MM.1S (cell line): Measurements from ENCODE around the gene ZNF554.

Experiments
- DNase-seq: peaks from one replicate; pipeline ENCODE4 v3.0.0-alpha.2; 2015
- H2AFZ ChIP-seq: fragments of 300-600 bp; sonication (generic); 2 replicates; pipeline ENCODE4 v1.6.0; 2016; ENCODE audit warnings: antibody characterized with exemption, low read length
- H3F3A ChIP-seq: fragments of 300-600 bp; sonication (generic); 2 replicates; pipeline ENCODE4 v1.6.1; 2016; ENCODE audit warnings: mild to moderate bottlenecking, antibody characterized with exemption, low read length, moderate library complexity, mixed read lengths; ENCODE audit not compliant: insufficient read depth
- H3K27ac ChIP-seq: fragments of 300-600 bp; sonication (generic); 2 replicates; pipeline ENCODE4 v1.5.1; 2016; ENCODE audit warnings: mild to moderate bottlenecking, low read length
- H3K27me3 ChIP-seq: fragments of 300-600 bp; sonication (generic); replicated peaks from 2 replicates; pipeline ENCODE4 v1.6.0; 2016; ENCODE audit warnings: low read length; ENCODE audit not compliant: insufficient read depth
- H3K36me3 ChIP-seq: fragments of 300-600 bp; sonication (generic); replicated peaks from 2 replicates; pipeline ENCODE4 v1.6.1; 2016; ENCODE audit warnings: mild to moderate bottlenecking, low read length, mixed read lengths; ENCODE audit not compliant: insufficient read depth
- H3K4me1 ChIP-seq: fragments of 300-600 bp; sonication (generic); 2 replicates; pipeline ENCODE4 v1.6.1; 2016; ENCODE audit warnings: low read length, mixed read lengths
- H3K4me2 ChIP-seq: fragments of 300-600 bp; sonication (generic); 2 replicates; pipeline ENCODE4 v1.6.0; 2016; ENCODE audit warnings: low read depth, low read length
- H3K4me3 ChIP-seq: fragments of 300-600 bp; sonication (generic); 2 replicates; pipeline ENCODE4 v1.5.1; 2016; ENCODE audit warnings: low read length, mixed read lengths
- H3K79me2 ChIP-seq: fragments of 300-600 bp; sonication (generic); 2 replicates; pipeline ENCODE4 v1.6.1; 2016; ENCODE audit warnings: mixed run types, low read length, mixed read lengths
- H3K9ac ChIP-seq: fragments of 300-600 bp; sonication (generic); 2 replicates; pipeline ENCODE4 v1.6.1; 2016; ENCODE audit warnings: low read length, mixed read lengths
- H3K9me2 ChIP-seq: fragments of 300-600 bp; sonication (generic); replicated peaks from 2 replicates; pipeline ENCODE4 v1.6.1; 2016; ENCODE audit warnings: mild to moderate bottlenecking, low read length, mixed read lengths; ENCODE audit not compliant: insufficient read depth
- H3K9me3 ChIP-seq: fragments of 300-600 bp; sonication (generic); replicated peaks from 2 replicates; pipeline ENCODE4 v1.6.1; 2016; ENCODE audit warnings: mild to moderate bottlenecking, low read length, mixed read lengths; ENCODE audit not compliant: insufficient read depth
- H4K20me1 ChIP-seq: fragments of 300-600 bp; sonication (generic); 2 replicates; pipeline ENCODE4 v1.6.1; 2016; ENCODE audit warnings: mild to moderate bottlenecking, low read length, moderate library complexity, mixed read lengths; ENCODE audit not compliant: insufficient read depth
- CTCF ChIP-seq: fragments of 300-600 bp; sonication (generic); IDR thresholded peaks from 2 replicates; pipeline ENCODE4 v1.5.1; 2016; ENCODE audit warnings: antibody characterized with exemption, low read length, mixed read lengths
- EZH2 ChIP-seq: fragments of 300-600 bp; sonication (generic); optimal IDR thresholded peaks from 2 replicates; pipeline ENCODE3; 2017; ENCODE audit warnings: low read depth, mild to moderate bottlenecking, antibody characterized with exemption, low read length, mixed read lengths
- EZH2phosphoT487 ChIP-seq: fragments of 300-600 bp; sonication (generic); IDR thresholded peaks from 2 replicates; pipeline ENCODE4 v1.6.1; 2018; ENCODE audit warnings: antibody characterized with exemption, low read length

The ZNF554 gene

GRCh38 chr19:2790194-2790556 is 29.5 kb upstream of the ZNF554 start:
- DNase-seq: no peak

GRCh38 chr19:2790557-2791271 is 29.0 kb upstream of the ZNF554 start:
- no peak for TF ChIP-seq EZH2phosphoT487
- no peak for TF ChIP-seq EZH2
- no peak for TF ChIP-seq CTCF
- Histone ChIP-seq H3K9me2 (no peaks in the 10 kb centered on the region), H3K4me3 (no peak overlapping the region), H3K9me3 (no peaks in the 10 kb centered on the region), H3K79me2 (peaks cover 64% of the 10 kb centered on the region), H3K9ac (no peak overlapping the region), H3K27ac (no peak overlapping the region), H3K4me1 (no peaks in the 10 kb centered on the region), H3K36me3 (no peaks in the 10 kb centered on the region; the same call in none of the 2 replicates), H3F3A (no peaks in the 10 kb centered on the region), H2AFZ (no peak overlapping the region), H4K20me1 (no peaks in the 10 kb centered on the region), H3K4me2 (no peak overlapping the region), H3K27me3 (no peaks in the 10 kb centered on the region)
- no peak for DNase-seq

More at GRCh38 chr19:2790194-2790556, 29.5 kb upstream of the ZNF554 start:
- no peaks in the 10 kb centered on the region; the same call in none of the 2 replicates for H3K36me3 ChIP-seq
- no peaks in the 10 kb centered on the region for H3K4me1 ChIP-seq
- no peak overlapping the region for H2AFZ ChIP-seq
- no peaks in the 10 kb centered on the region for H4K20me1 ChIP-seq
- no peaks in the 10 kb centered on the region for H3K9me3 ChIP-seq
- no peaks in the 10 kb centered on the region for H3F3A ChIP-seq
- H3K9ac ChIP-seq: no peak overlapping the region
- TF ChIP-seq EZH2phosphoT487 (no peak), CTCF (no peak), EZH2 (no peak)
- peaks cover 66% of the 10 kb centered on the region for H3K79me2 ChIP-seq
- no peak overlapping the region for H3K4me2 ChIP-seq
- no peak overlapping the region for H3K27ac ChIP-seq
- no peaks in the 10 kb centered on the region for H3K9me2 ChIP-seq
- no peaks in the 10 kb centered on the region for H3K27me3 ChIP-seq
- H3K4me3 ChIP-seq: no peak overlapping the region

- TF ChIP-seq EZH2phosphoT487: no peak
- TF ChIP-seq EZH2: no peak
- no peak for TF ChIP-seq CTCF
Observed at GRCh38 chr19:2791440-2791839, 28.2 kb upstream of the ZNF554 start.

More at GRCh38 chr19:2791440-2791839, 28.2 kb upstream of the ZNF554 start:
- no peak overlapping the region for H3K9ac ChIP-seq
- no peak overlapping the region for H3K4me3 ChIP-seq
- no peaks in the 10 kb centered on the region for H4K20me1 ChIP-seq
- H3K4me1 ChIP-seq: no peaks in the 10 kb centered on the region
- H3K4me2 ChIP-seq: no peak overlapping the region
- no peak overlapping the region for H2AFZ ChIP-seq
- H3K27ac ChIP-seq: no peak overlapping the region
- H3K9me2 ChIP-seq: no peaks in the 10 kb centered on the region
- H3K9me3 ChIP-seq: no peaks in the 10 kb centered on the region
- H3K36me3 ChIP-seq: no peaks in the 10 kb centered on the region; the same call in none of the 2 replicates
- DNase-seq: no peak
- H3K27me3 ChIP-seq: no peaks in the 10 kb centered on the region
- H3K79me2 ChIP-seq: peaks cover 62% of the 10 kb centered on the region
- no peaks in the 10 kb centered on the region for H3F3A ChIP-seq
